Upper lobe of left lung (tissue), 6 donors: ENCODE results near the gene ZNF248. TPM values are rescaled to one million over a fixed set of nuclear protein-coding genes. Genes with fewer than 3 reads are reported as not detected.

Source experiments
- ATAC-seq, 2 donors: fragments of 200-7000 bp; cut with Tn5 transposase; one replicate each; pipeline ENCODE4 v1.9.1; 2022; ENCODE audit warnings: mild to moderate bottlenecking in 2 of 2, moderate library complexity in 2 of 2; ENCODE audit not compliant: low FRiP score in 2 of 2
- DNase-seq, 2 donors: peaks; one replicate each; pipeline ENCODE4 v3.0.0-alpha.2; 2019 to 2020
- H3K27ac ChIP-seq, 4 donors: fragments of 200-600 bp; sonication (generic); one replicate each; pipeline ENCODE4 v1.5.1; 2016 to 2019
- H3K27me3 ChIP-seq, 4 donors: fragments of 200-600 bp; sonication (generic); one replicate each; pipeline ENCODE4 v1.5.1; 2017 to 2019
- H3K36me3 ChIP-seq, 4 donors: fragments of 200-600 bp; sonication (generic); one replicate each; pipeline ENCODE4 v1.5.1; 2016 to 2019
- H3K4me1 ChIP-seq, 4 donors: fragments of 200-600 bp; sonication (generic); one replicate each; pipeline ENCODE4 v1.5.1; 2018 to 2019
- H3K4me3 ChIP-seq, 4 donors: fragments of 200-600 bp; sonication (generic); one replicate each; pipeline ENCODE4 v1.5.1; 2017 to 2019; ENCODE audit warnings: mild to moderate bottlenecking in 2 of 4, moderate library complexity in 1 of 4
- H3K9me3 ChIP-seq, 4 donors: fragments of 200-600 bp; sonication (generic); one replicate each; pipeline ENCODE4 v1.5.1; 2018 to 2019
- EP300 ChIP-seq, 4 donors: sonication (generic); formaldehyde crosslinking; IDR thresholded peaks; one replicate each; pipeline ENCODE4 v1.5.1; 2017; ENCODE audit warnings: antibody characterized with exemption in 4 of 4, control low read depth in 2 of 4
- POLR2A ChIP-seq, 4 donors: fragments of 450-650 bp; IDR thresholded peaks; one replicate each; pipeline ENCODE4 v1.5.1; 2016 to 2017; ENCODE audit warnings: antibody characterized with exemption in 4 of 4, mild to moderate bottlenecking in 2 of 4
- POLR2AphosphoS5 ChIP-seq, 2 donors: sonication (generic); formaldehyde crosslinking; IDR thresholded peaks; one replicate each; pipeline ENCODE4 v1.5.1; 2017; ENCODE audit warnings: antibody characterized with exemption in 2 of 2
- WGBS, 2 donors: methylation state at CpG; one replicate each; pipeline ENCODE4 v1.1.5; 2017 to 2018; 5-methylcytosine and 5-hydroxymethylcytosine counted together
- total RNA-seq, 6 donors: library from RNA; depleted of rRNA in 4 of 6; stranded (reverse); fragments of >200 nt in 4 of 6; gene quantifications; one replicate each; pipeline versions ENCODE4 v1.1.0 to v1.2.1, GENCODE V29; 2016 to 2021
- TF ChIP-seq, protein P1 (sequence below), 6 experiments: fragments of 450-650 bp in 4 of 6; fragments of 200-600 bp in 2 of 6; sonication (generic) in 2 of 6; IDR thresholded peaks; one replicate each; pipeline ENCODE4 v1.5.1; 2016 to 2019; ENCODE audit warnings: antibody characterized with exemption in 6 of 6
- donor health status: DM: no; HTN: no; CAD: no; lungs with moderate emphysema.
- donor health status: DM: no; HTN: yes; CAD: no; lungs with severe emphysema.

The ZNF248 gene
- total RNA-seq, 6 donors from 2014 or later: 8.5 to 38.8 (median 11.0) TPM

DNA sequence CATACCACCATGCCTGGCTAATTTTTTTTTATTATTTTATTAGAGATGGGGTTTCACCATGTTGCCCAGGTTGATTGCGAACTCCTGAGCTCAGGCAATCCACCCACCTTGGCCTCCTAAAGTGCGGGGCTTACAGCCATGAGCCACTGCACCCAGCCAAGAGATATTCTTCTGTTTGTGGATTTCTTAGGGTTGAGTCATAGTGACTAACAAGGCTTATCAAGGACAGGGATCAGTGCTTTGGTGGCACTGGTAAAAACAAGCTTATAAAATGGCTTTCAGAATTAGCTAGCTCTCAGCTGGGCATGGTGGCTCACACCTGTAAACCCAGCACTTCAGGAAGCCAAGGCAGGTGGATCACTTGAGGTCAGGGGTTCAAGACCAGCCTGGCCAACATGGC is 122.4 kb downstream of the ZNF248 start:
- no peak overlapping the region for H3K27ac ChIP-seq
- peaks cover 0 to 7% (median 0%) of the 10 kb centered on the region in 4 donors for H3K9me3 ChIP-seq
- DNase-seq (no peak), ATAC-seq (no peak)
- no peak overlapping the region for H3K4me3 ChIP-seq
- TF ChIP-seq POLR2A (IDR thresholded peaks at IDR 0.05): no peak
- no peak for TF ChIP-seq EP300 (IDR thresholded peaks at IDR 0.05)
- TF ChIP-seq, protein P1, sequence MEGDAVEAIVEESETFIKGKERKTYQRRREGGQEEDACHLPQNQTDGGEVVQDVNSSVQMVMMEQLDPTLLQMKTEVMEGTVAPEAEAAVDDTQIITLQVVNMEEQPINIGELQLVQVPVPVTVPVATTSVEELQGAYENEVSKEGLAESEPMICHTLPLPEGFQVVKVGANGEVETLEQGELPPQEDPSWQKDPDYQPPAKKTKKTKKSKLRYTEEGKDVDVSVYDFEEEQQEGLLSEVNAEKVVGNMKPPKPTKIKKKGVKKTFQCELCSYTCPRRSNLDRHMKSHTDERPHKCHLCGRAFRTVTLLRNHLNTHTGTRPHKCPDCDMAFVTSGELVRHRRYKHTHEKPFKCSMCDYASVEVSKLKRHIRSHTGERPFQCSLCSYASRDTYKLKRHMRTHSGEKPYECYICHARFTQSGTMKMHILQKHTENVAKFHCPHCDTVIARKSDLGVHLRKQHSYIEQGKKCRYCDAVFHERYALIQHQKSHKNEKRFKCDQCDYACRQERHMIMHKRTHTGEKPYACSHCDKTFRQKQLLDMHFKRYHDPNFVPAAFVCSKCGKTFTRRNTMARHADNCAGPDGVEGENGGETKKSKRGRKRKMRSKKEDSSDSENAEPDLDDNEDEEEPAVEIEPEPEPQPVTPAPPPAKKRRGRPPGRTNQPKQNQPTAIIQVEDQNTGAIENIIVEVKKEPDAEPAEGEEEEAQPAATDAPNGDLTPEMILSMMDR (IDR thresholded peaks at IDR 0.05): no peak
- no peak for TF ChIP-seq POLR2AphosphoS5 (IDR thresholded peaks at IDR 0.05)
- H3K36me3 ChIP-seq: no peaks in the 10 kb centered on the region
- WGBS, 2 donors: 72 to 78% methylated on average over 2 of the region's 2 CpGs
- H3K4me1 ChIP-seq: no peaks in the 10 kb centered on the region
- H3K27me3 ChIP-seq: no peaks in the 10 kb centered on the region

Other genes starting within 250 kb of the ZNF248 start
- 10 to 100 TPM in 3 of 6 donors, 1 to 10 TPM in 3; 8.0 to 21.0 (median 11.1) TPM for gene ZNF25, start 119.0 kb upstream of the ZNF248 start, total RNA-seq
- gene ZNF33A, start 153.1 kb upstream of the ZNF248 start, total RNA-seq: 10 to 100 TPM; 20.0 to 49.1 (median 22.9) TPM
- 10 to 100 TPM; 10.7 to 49.2 (median 17.3) TPM for gene ZNF37A, start 236.7 kb upstream of the ZNF248 start, total RNA-seq